ENCODE results near the gene NOSIP. TPM values are rescaled to one million over a fixed set of nuclear protein-coding genes. Genes with fewer than 3 reads are reported as not detected.

NOSIP gene
- total RNA-seq, 1 donor from 2014 or later = 34.5 TPM

DNA sequence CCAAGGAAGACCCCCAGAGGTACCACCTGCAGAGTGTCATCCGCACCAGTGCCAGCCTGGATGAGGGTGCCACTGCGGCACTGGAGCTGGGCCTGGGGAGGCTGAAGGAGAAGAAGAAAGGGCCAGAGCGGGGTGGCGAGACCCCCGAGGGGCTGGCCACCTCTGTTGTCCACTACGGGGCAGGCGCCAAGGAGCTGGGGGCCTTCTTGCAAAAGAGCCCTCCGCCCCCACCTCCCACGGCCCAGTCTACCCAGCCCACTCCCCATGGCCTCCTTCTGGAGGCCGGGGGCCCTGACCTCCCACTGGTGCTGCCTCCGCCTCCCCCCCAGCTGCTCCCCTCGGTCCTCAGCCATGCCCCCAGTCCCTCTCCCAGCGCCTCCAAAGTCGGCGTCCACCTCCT is 16.1 kb upstream of the NOSIP start:
- intact Hi-C loops (cut with DNase I) = no loop called here
- DNase-seq (ENCODE audit: low spot score) = no peak

DNA sequence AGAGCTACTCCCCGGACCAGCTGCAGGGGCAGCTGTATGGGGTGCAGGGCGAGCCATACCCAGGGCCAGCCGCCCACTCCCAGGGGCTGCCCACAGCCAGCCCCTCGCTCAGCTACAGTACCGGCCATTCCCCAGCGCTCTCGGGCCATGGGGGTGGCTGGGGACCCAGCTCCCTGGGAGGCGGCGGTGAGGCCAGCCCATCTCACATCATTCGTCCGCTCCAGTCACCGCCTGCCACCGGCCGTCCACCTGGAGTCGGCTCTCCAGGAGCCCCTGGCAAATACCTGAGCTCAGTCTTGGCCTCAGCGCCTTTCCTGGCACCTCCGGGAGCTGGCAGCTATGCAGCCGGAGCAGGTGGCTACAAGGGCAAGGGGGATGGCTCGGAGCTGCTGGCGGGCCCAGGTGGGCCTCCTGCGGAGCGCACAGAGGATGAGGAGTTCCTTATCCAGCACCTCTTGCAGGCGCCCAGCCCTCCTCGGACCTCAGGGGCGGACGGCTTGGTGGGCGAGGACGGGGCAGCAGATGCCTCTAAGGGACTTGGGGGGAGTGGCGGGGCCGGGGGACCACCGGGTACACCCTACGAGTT is 15.6 kb upstream of the NOSIP start:
- DNase-seq (ENCODE audit: low spot score) = no peak
- intact Hi-C loops (cut with DNase I) = no loop called here

DNA sequence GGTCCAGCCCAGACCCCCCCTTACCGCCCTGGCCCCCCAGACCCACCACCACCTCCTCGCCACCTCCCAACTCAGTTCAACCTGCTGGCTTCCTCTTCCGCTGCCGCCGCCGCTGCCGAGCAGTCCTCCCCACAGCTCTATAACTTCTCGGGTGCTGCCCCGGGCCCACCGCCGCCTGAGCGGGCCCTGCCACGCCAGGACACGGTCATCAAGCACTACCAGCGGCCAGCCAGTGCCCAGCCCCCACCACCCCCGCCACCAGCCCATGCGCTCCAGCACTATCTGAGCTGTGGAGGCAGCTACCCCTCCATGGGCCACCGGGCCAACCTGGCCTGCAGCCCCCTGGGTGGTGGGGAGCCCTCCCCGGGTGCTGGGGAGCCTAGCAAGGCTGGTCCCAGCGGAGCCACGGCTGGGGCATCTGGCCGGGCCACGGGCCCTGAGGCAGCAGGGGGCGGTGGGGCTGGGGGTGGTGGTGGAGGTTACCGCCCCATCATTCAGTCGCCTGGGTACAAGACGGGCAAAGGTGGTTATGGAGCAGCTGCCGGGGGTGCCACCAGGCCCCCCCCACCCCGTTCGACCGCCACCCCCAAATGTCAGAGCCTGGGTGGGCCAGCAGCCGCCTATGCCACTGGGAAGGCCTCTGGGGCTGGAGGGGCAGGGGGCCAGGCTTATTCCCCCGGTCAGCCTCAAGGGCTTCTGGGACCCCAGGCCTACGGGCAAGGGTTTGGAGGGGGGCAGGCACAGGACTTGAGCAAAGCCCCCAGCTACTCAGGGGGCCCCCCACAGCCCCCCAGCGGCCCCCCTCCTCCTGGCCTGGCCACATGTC is 14.8 kb upstream of the NOSIP start:
- DNase-seq (ENCODE audit: low spot score) = no peak
- intact Hi-C loops (cut with DNase I) = loop anchor here (5.0 kb wide), 1 partner anchor 82 kb away; the partner anchor contains the start of gene PRMT1

DNA sequence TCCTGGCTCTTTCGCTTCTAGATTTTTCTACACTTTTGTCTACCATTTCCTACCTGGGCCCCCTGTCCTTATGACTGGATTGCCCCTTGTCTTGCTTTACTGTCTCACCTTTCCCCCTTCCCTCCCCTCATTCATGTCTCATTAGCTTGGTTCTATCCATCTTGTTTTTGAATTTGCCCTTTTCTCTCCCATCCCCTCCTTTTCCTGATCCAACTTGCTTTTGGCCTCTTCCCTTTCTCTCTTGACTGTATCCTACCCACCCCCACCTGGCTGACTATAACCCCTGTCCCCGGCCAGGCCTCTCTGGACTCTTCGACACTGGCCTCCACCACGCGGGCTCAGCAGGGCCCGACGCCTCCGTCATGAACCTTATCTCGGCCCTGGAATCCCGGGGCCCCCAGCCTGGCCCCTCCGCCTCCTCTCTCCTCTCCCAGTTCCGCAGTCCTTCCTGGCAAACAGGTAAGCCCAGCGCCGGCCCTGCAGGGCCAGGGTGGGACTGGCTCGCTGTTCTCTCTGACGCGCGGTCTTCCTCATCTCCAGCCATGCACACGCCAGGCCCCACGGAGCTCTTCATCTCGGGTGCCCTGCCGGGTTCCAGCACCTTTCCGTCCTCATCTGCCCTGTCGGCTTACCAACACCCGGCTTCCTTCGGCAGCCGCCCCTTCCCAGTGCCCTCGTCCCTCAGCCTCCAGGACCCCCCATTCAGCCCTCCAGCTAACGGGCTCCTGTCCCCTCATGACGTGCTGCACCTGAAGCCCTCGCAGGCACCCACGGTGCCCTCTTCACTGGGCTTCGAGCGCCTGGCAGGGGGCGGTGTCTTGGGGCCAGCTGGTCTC is 14.0 kb upstream of the NOSIP start:
- intact Hi-C loops (cut with DNase I) = loop anchor here (5.0 kb wide), 1 partner anchor 83 kb away; the partner anchor contains the start of gene PRMT1
- no peak for DNase-seq (ENCODE audit: low spot score)

DNA sequence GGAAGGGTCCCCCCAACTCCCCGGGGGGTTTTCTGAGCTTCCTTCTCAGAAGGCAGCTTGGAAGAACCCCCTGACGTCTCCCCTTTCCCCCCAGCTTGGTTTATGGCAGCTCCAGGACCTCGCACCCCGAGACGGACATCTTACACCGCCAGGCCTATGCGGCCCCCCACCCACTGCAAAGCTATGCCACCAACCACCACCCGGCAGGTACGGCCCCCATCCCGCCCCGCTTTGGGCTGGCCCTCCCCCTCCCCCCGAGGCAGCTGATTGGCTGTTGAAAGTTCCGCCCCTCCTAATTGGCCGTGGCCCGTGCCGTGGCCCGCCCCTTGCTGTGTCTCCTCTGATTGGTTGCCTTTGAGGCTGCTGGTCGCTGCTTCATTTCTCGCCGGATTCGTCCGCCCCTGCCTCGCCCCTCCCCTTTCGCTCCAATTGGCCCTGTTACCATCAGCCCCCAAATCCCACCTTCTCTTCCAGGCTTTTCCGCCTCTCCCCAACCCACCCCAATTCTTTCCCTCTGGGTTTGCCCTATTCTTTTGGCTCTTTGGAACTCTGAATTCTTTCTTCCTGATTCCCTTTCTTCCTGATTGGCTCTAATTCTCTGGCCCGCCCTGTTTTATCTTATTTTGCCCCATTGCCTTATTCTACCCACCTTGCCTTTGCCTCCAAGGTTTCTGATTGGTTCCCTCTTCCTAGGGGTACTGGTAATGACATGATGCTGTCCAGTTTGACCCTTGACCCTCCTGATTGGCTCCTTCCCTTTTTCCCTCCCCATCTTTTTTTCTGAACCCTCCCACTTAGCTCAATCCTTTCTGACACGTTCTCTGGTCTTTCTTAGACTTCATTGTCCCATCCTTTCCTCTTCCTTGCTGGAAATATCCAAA is 13.1 kb upstream of the NOSIP start:
- intact Hi-C loops (cut with DNase I) = loop anchor here (5.0 kb wide), 1 partner anchor 84 kb away; the partner anchor contains the start of gene PRMT1
- DNase-seq (ENCODE audit: low spot score) = peak; percentile 95

DNA sequence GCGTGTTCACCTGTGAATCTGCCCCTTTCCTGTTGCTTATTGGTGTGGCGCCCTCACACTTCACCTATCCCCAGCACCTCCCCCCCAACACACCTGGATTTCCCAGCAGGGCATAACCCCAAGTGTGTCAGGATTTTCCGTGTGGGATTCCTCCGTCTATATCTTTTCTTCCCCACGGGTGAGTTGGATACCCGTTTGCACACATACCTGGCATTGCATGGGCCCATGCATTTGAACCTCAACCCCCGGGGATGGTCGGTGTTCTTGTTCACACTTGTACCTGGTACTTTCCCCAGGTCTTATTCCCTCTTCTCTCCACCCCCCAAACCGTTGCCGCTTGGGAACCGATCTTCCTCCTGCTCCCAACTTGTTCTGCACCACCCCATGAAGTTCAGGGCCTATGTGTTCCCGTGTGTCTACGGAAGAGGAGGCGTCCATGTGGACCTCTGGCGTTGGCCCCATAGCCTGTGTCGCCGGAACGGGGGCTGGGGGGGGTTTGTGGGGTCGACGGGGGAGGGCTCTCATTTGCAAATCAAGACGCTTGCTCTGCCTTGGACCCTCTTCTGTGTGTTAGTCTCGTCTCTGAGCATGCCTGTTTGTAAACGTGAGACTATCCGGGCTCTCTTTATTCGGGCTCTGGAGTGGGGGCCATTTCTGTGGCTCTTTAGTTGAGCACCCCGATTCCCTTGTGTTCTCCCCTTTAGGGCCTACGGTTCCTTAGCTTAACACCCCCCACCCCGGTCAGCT is 12.3 kb upstream of the NOSIP start:
- no peak for DNase-seq (ENCODE audit: low spot score)
- intact Hi-C loops (cut with DNase I) = loop anchor here (5.0 kb wide), 1 partner anchor 85 kb away; the partner anchor contains the start of gene PRMT1

DNA sequence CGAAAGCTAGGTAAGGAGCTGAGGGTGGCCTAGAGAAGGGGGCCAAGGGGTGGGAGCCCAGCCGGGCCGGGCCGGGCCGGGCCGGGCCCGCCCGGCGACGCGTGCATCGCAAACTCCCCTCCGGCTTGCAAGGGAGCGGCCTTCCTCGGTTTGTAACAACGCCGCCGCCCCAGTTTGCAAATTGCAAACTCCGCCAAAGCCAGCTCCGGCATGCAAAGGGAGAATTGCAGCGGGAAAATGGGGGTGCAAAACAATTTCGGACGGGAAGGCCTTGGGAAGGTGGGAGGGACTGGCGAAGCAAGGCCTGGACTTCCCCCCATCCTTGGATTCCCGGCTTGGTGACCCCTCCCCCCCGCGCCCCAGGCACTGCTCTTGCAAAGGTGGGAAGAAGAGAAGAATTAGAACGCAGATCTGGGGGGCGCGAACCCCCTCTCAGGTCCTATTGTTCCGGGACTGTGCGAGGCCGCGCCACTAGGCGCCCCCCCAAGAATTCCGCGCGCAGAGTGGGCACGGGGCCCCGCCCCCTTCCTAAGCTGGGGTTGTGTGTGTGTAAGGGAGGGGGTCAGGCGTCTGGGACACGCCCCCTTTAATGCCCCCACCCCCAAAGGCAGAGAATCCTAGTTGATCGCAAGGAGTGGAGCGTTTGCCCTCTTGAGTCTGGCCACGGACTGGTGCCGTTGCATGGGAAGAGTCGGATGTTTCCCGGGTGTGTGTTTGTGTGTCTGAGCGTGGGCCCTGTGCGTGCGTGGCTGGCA is 11.6 kb upstream of the NOSIP start:
- intact Hi-C loops (cut with DNase I) = loop anchor here (2.0 to 5.0 kb wide), 2 partner anchors 49 to 85 kb away; partner anchors contain the start of genes PRMT1 and RRAS
- no peak for DNase-seq (ENCODE audit: low spot score)

DNA sequence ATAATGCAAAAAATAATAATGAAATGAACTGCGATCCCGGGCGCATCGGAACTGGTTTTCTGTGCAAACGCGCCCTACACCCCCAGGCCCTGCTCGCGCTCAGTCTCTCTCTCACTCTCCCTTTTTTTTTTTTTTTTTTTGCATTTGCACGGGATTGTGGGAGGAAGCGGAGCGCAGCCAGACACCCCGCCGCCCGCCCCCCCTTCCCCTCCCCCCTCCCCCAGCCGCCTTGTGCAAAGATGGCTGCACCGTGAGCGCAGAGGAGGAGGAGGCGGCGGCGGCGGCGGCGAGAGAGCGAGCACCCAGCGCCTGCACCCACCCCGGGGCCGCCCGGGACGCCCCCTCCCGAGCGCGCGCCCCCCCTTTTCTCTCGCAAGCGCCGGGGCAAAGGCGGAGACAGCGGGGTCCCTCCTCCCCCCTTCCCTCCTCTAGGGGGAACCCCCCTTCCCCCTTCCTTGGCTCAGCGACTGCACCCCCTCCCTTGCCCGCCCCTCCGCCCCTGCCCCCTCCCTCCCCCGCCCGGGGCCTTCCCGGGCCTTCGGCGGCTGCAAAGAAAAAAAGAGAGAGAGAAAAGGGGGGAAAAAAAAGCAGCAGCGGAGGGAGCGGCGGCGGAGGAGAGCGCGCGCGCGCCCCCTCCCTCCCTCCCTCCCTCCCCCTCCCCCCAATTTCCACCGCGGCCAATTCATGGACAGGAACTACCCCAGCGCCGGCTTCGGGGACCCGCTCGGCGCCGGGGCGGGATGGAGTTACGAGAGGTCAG is 10.8 kb upstream of the NOSIP start, which contains the start of gene PRR12:
Gene PRR12, plus strand, starts transcription at position 212 of the 760 bp plus-strand sequence. Its CDS starts 473 bp downstream, at position 685.
- intact Hi-C loops (cut with DNase I) = loop anchor here (2.0 to 5.0 kb wide), 2 partner anchors 50 to 86 kb away; partner anchors contain the start of genes PRMT1 and RRAS
- DNase-seq (ENCODE audit: low spot score) = no peak

DNA sequence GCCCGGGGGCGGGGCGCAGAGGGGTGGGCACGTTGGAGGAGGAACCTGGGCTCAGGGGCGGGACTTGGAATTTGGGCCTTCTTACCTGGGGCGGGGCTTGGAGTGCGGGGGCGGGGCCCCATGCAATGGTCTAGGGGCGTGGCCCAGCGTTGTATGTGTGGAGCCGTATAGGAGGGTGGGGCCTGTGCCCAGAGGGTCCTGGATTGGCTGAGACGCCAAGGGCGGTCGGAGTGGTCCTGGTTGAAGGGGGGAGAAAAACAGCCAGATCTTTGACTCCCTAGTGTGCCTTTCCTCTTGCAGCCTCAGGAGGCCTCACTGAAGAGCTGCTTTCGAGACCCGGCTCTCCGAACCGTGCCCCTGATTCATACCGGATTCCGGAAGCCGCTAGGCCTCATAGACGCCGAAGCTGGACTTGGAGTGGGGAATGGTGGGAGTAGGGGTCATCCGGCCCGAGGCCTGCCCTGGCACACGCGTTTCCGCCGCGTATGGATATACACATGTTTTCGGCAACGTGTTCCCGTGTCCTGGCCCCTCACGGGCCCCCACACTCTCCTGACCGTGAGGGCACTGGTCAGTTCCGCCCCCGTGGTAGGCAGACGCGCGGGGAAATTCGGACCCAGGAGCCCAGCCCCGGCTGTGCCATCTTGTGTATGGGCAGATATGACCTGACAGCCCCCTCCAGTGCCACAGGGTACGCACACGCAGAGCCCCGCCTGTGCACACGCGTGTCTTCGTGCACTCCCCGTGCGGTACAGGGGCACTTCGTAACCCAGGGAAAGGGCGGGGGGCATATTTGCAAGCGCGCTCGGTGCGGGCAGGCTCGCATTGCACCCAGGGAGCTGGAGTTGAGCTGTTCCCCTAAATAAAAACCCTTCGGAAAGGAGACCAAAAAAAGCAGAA is 10.0 kb upstream of the NOSIP start:
- intact Hi-C loops (cut with DNase I) = loop anchor here (2.0 to 5.0 kb wide), 2 partner anchors 50 to 87 kb away; partner anchors contain the start of genes PRMT1 and RRAS
- peak; percentile 96 for DNase-seq (ENCODE audit: low spot score)

DNA sequence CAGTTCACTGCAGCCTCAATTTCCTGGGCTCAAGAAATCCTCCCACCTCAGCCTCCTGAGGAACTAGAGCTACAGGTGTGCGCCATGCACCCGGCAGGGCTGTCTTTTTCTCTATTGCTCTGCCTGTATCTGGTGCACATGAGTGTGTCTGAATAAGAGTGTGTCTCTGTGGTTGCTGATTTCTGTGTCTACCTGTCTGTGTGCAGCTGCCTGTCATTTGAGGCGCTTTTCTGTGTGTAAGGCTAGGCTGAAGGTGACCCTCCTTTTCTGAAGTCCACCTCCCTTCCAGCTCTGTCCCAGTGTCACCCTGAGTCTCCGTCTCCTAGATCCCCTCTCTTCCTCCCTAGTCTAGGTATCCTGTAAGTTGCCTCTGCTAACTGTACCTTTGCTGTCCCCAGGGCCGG is 9.1 kb upstream of the NOSIP start:
- intact Hi-C loops (cut with DNase I) = no loop called here
- no peak for DNase-seq (ENCODE audit: low spot score)

DNA sequence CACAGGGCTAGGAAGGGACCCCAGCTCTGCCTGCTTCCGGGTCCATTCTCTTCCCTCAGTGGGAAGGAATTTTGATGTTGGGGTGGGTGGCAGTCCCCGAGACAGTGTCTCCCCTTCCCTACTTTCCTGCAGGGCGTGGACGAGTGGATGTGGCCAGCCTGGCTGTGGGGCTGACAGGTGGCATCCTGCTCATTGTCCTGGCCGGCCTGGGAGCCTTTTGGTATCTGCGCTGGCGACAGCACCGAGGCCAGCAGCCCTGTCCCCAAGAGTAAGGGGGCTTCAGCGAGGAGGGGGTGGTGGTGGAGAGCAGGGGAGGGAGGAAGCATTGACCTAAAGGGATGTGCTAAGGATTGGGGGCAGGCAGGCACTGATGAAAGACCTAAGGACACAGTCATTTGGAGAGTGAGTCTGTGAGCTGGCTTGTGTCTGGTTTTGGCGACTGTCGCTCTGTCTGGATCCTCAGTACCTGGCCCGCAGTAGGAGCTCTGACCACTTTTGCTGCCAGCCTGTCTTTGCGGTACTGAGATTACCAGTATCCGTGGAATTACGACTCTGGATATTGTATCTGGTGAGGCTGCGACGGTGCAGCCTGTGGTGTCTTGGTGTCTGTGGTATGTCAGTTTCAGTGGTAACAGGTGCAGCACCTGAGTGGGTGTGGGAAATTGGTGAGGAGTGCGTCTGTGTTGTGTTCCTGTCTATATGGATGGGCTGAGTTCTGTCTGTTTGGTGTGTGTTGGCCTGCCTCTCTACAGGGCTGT is 8.2 kb upstream of the NOSIP start:
- DNase-seq (ENCODE audit: low spot score) = no peak
- intact Hi-C loops (cut with DNase I) = no loop called here

DNA sequence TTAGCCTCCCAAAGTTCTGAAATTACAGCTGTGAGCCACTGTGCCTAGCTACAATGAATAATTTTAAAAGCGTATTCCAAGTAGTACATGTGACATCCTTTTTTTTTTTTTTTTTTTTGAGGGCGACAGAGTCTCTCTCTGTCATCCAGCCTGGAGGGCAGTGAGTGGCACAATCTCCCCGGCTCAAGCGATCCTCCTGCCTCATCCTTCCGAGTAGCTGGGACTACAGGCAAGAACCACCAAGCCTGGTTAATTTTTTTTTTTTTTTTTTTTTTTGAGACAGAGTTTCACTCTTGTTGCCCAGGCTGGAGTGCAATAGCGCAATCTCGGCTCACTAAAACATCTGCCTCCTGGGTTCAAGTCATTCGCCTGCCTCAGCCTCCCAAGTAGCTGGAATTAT is 6.9 kb upstream of the NOSIP start:
- intact Hi-C loops (cut with DNase I) = no loop called here
- no peak for DNase-seq (ENCODE audit: low spot score)

DNA sequence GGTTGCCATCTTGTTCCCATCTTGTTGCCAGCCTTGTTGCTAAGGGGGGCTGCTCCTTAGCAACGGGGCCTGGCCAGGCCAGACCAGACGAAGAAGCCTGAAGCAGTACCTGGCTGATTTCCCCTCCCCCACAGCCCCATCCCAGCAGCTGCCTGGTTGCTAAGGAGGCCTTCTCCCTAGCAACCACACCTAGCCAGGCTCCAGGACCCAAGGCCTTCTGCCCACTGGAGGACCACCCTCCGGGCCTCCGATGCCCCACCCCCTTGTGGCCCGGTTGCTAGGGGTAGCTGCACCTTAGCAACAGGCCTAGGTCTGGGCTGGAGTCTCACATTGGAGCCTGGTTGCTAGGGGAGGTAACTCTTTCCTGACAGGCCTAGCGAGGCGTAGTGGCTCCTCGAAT is 4.7 kb upstream of the NOSIP start:
- DNase-seq (ENCODE audit: low spot score) = no peak
- intact Hi-C loops (cut with DNase I) = no loop called here

DNA sequence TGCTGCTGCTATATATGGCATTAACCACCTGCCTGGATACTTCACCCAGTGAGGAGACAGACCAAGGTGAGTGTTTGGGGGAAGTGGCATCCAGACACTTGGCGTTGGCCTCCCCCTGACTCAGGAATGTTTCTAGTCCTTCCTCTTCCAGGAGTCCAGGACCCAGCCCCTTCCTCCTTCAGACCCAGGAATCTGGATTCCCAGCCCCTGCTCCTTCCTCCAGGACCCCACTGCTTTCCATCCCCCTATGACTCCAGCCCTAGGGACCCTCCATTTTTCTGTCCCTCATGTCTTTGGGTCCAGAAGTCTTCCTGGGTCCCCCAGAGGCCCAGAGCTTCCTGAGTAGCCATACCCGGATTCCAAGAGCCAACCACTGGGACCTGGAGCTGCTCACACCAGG is 2.9 kb upstream of the NOSIP start:
- DNase-seq (ENCODE audit: low spot score) = no peak
- intact Hi-C loops (cut with DNase I) = no loop called here

DNA sequence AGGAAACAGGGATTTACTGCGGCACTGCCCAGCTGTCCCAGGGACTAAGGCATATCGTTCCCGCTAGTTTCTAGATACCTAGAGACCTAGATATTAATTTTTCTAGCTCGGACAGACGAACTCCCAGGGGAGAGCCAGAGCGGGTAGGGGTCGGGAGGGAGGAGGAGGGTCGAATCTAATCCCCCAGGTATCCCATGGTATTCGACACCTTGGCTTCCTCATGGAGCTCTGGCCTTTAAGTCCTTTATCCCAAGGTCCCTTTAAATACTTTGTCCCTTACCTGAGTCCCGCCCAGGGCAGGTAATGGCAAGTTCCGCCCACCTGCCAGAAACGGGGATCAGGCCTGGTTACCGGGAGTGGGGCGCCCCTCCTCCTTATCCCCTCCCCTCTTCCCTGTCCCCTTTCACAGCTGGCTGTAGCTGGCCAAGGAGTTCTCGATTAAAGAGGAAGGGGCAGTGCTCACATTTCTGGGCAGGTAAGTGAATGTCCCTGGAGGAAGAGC is 702 bp upstream of the NOSIP start, which contains the start of gene PRRG2:
Gene PRRG2, plus strand, starts transcription at position 310 of the 502 bp plus-strand sequence. CDS start 1,904 bp downstream, outside the sequence.
- DNase-seq (ENCODE audit: low spot score) = no peak
- intact Hi-C loops (cut with DNase I) = no loop called here
